Neural cell (in vitro differentiated cells): Measurements from ENCODE around the gene THAP4. TPM values are rescaled to one million over a fixed set of nuclear protein-coding genes. Genes with fewer than 3 reads are reported as not detected.

Source experiments
- H2AFZ ChIP-seq: fragments of 200-600, 300-800 bp; sonication (generic), shearing (Covaris generic); 2 replicates; pipeline ENCODE4 v1.6.0; 2014; ENCODE audit warnings: low read depth, mild to moderate bottlenecking, antibody characterized with exemption, low read length, moderate library complexity
- H3F3A ChIP-seq: fragments of 200-600 bp; shearing (Covaris generic); 2 replicates; pipeline ENCODE4 v1.6.1; 2016; ENCODE audit warnings: mild to moderate bottlenecking, moderate library complexity, mixed read lengths, antibody characterized with exemption, low read length; ENCODE audit not compliant: insufficient read depth, poor library complexity, severe bottlenecking
- H3K27ac ChIP-seq: fragments of 200-600, 300-800 bp; sonication (generic), shearing (Covaris generic); 2 replicates; pipeline ENCODE4 v1.5.1; 2014; ENCODE audit warnings: mild to moderate bottlenecking, low read length, moderate library complexity
- H3K27me3 ChIP-seq: fragments of 300-800, 200-600 bp; sonication (generic), shearing (Covaris generic); 2 replicates; pipeline ENCODE4 v1.6.0; 2014; ENCODE audit warnings: mild to moderate bottlenecking, low read depth, low read length, moderate library complexity; ENCODE audit not compliant: insufficient read depth
- H3K36me3 ChIP-seq: fragments of 300-800, 200-600 bp; sonication (generic), shearing (Covaris generic); 2 replicates; pipeline ENCODE4 v1.5.1; 2014; ENCODE audit warnings: mild to moderate bottlenecking, antibody characterized with exemption, low read length, moderate library complexity; ENCODE audit not compliant: insufficient read depth
- H3K4me2 ChIP-seq: fragments of 300-800, 200-600 bp; sonication (generic), shearing (Covaris generic); 2 replicates; pipeline ENCODE4 v1.6.0; 2014; ENCODE audit warnings: mild to moderate bottlenecking, low read length
- H3K4me3 ChIP-seq: fragments of 300-800, 200-600 bp; sonication (generic), shearing (Covaris generic); 2 replicates; pipeline ENCODE4 v1.5.1; 2014; ENCODE audit warnings: mild to moderate bottlenecking, low read length, moderate library complexity
- H3K79me2 ChIP-seq: fragments of 200-600 bp; shearing (Covaris generic); replicated peaks from 2 replicates; pipeline ENCODE4 v1.6.0; 2014; ENCODE audit warnings: mild to moderate bottlenecking, low read length, moderate library complexity; ENCODE audit not compliant: insufficient read depth
- H3K9ac ChIP-seq: fragments of 300-800, 200-600 bp; sonication (generic), shearing (Covaris generic); 2 replicates; pipeline ENCODE4 v1.6.1; 2016; ENCODE audit warnings: mild to moderate bottlenecking, low read length, mixed read lengths
- H3K9me2 ChIP-seq: fragments of 200-600 bp; shearing (Covaris generic); 2 replicates; pipeline ENCODE4 v1.6.1; 2016; ENCODE audit warnings: mild to moderate bottlenecking, low read length, mixed read lengths; ENCODE audit not compliant: insufficient read depth
- H3K9me3 ChIP-seq: fragments of 200-600, 300-800 bp; sonication (generic), shearing (Covaris generic); 2 replicates; pipeline ENCODE4 v1.6.1; 2016; ENCODE audit warnings: mild to moderate bottlenecking, mixed run types, low read length, moderate library complexity, mixed read lengths
- H4K20me1 ChIP-seq: fragments of 200-600 bp; shearing (Covaris generic); 2 replicates; pipeline ENCODE4 v1.6.1; 2016; ENCODE audit warnings: mild to moderate bottlenecking, mixed run types; ENCODE audit not compliant: insufficient read depth
- CTCF ChIP-seq: fragments of 450-650 bp; IDR thresholded peaks from 2 replicates; pipeline ENCODE4 v1.5.1; 2014; ENCODE audit warnings: antibody characterized with exemption, mild to moderate bottlenecking, moderate library complexity; ENCODE audit not compliant: poor library complexity, severe bottlenecking
- EP300 ChIP-seq: fragments of 450-650 bp; conservative IDR thresholded peaks from 2 replicates; pipeline ENCODE4 v1.6.1; 2014; ENCODE audit warnings: antibody characterized with exemption, mild to moderate bottlenecking, moderate library complexity; ENCODE audit not compliant: poor library complexity, severe bottlenecking
- EZH2 ChIP-seq: fragments of 200-600, 300-800 bp; shearing (Covaris generic), sonication (generic); IDR thresholded peaks from 2 replicates; pipeline ENCODE4 v1.6.1; 2014; ENCODE audit warnings: antibody characterized with exemption, low read length, borderline replicate concordance, mild to moderate bottlenecking; ENCODE audit not compliant: insufficient read depth, poor library complexity, severe bottlenecking
- MXI1 ChIP-seq: fragments of 450-650 bp; conservative IDR thresholded peaks from 2 replicates; pipeline ENCODE4 v1.6.1; 2014; ENCODE audit warnings: antibody characterized with exemption, mild to moderate bottlenecking; ENCODE audit not compliant: poor library complexity, severe bottlenecking
- POLR2AphosphoS5 ChIP-seq: IDR thresholded peaks from 2 replicates; pipeline ENCODE4 v1.6.1; 2012
- RAD21 ChIP-seq: fragments of 450-650 bp; conservative IDR thresholded peaks from 2 replicates; pipeline ENCODE4 v1.6.1; 2014; ENCODE audit warnings: antibody characterized with exemption, mild to moderate bottlenecking, moderate library complexity
- SMC3 ChIP-seq: fragments of 450-650 bp; conservative IDR thresholded peaks from 2 replicates; pipeline ENCODE4 v1.6.1; 2014; ENCODE audit warnings: antibody characterized with exemption, mild to moderate bottlenecking, moderate library complexity; ENCODE audit not compliant: poor library complexity
- TAF1 ChIP-seq: IDR thresholded peaks from 2 replicates; pipeline ENCODE4 v1.6.1; 2012; ENCODE audit warnings: low read depth
- polyA plus RNA-seq: library from polyadenylated mRNA; depleted of rRNA; stranded (reverse); fragments of >200 nt; gene quantifications from 2 replicates; pipeline ENCODE4 v1.2.3, GENCODE V29; 2014

Gene THAP4
- polyA plus RNA-seq, 1 donor from 2014 or later: 30.8 TPM

- H2AFZ ChIP-seq: no peak overlapping the region
- H3K27me3 ChIP-seq: no peaks in the 10 kb centered on the region
- TF ChIP-seq POLR2AphosphoS5 (no peak), EP300 (no peak), CTCF (no peak), MXI1 (no peak)
- no peak overlapping the region for H3K27ac ChIP-seq
- H3K9me2 ChIP-seq: no peaks in the 10 kb centered on the region
- no peaks in the 10 kb centered on the region for H3K36me3 ChIP-seq
- H4K20me1 ChIP-seq: peaks cover 3% of the 10 kb centered on the region
- no peak overlapping the region for H3K4me2 ChIP-seq
- no peaks in the 10 kb centered on the region for H3K9me3 ChIP-seq
- H3K4me3 ChIP-seq: peak overlapping the region; percentile 93
- no peak overlapping the region for H3K9ac ChIP-seq
- no peaks in the 10 kb centered on the region for H3F3A ChIP-seq
- H3K79me2 ChIP-seq: peaks cover 63% of the 10 kb centered on the region
Measured at GRCh38 chr2:241639385-241639784, 2.4 kb upstream of the THAP4 start.

- Histone ChIP-seq H3K9me2 (no peaks in the 10 kb centered on the region), H3K27ac (no peak overlapping the region), H3F3A (no peaks in the 10 kb centered on the region), H3K27me3 (no peaks in the 10 kb centered on the region), H3K79me2 (peaks cover 59% of the 10 kb centered on the region), H3K4me3 (peak overlapping the region; percentile 93), H3K4me2 (peak overlapping the region; percentile 100), H3K9me3 (no peaks in the 10 kb centered on the region), H3K36me3 (no peaks in the 10 kb centered on the region), H3K9ac (peak overlapping the region; percentile 94), H4K20me1 (peaks cover 3% of the 10 kb centered on the region), H2AFZ (no peak overlapping the region)
- TF ChIP-seq SMC3 (no peak), MXI1 (no peak), EP300 (no peak), TAF1 (no peak), RAD21 (no peak), CTCF (no peak)
Measured at GRCh38 chr2:241638940-241639339, 2.0 kb upstream of the THAP4 start.

- Histone ChIP-seq H3K4me2 (peak overlapping the region; percentile 100), H3K9ac (peak overlapping the region; percentile 94), H2AFZ (peak overlapping the region; percentile 27), H3F3A (no peaks in the 10 kb centered on the region), H3K27ac (peak overlapping the region; percentile 97), H3K36me3 (no peaks in the 10 kb centered on the region), H3K27me3 (no peaks in the 10 kb centered on the region), H3K4me3 (peak overlapping the region; percentile 93), H3K9me3 (no peaks in the 10 kb centered on the region), H3K9me2 (no peaks in the 10 kb centered on the region), H4K20me1 (peaks cover 3% of the 10 kb centered on the region), H3K79me2 (peaks cover 53% of the 10 kb centered on the region)
- no peak for TF ChIP-seq SMC3
- TF ChIP-seq EP300: no peak
- TF ChIP-seq EZH2: no peak
- peak; percentile 14 for TF ChIP-seq MXI1
- peak; percentile 4 for TF ChIP-seq CTCF
- TF ChIP-seq RAD21: peak; percentile 30
Measured at GRCh38 chr2:241637795-241638660, 1.1 kb upstream of the THAP4 start.
